ENCODE measurements around the gene FZR1. TPM values are rescaled to one million over a fixed set of nuclear protein-coding genes. Genes with fewer than 3 reads are reported as not detected.

FZR1 gene
- total and polyA plus RNA-seq, 9 of the 15 experiments (the other 6 are each of a cell fraction or from before 2014, with no cell fraction given): 0.18 to 48.0 (median 22.2) TPM

DNA sequence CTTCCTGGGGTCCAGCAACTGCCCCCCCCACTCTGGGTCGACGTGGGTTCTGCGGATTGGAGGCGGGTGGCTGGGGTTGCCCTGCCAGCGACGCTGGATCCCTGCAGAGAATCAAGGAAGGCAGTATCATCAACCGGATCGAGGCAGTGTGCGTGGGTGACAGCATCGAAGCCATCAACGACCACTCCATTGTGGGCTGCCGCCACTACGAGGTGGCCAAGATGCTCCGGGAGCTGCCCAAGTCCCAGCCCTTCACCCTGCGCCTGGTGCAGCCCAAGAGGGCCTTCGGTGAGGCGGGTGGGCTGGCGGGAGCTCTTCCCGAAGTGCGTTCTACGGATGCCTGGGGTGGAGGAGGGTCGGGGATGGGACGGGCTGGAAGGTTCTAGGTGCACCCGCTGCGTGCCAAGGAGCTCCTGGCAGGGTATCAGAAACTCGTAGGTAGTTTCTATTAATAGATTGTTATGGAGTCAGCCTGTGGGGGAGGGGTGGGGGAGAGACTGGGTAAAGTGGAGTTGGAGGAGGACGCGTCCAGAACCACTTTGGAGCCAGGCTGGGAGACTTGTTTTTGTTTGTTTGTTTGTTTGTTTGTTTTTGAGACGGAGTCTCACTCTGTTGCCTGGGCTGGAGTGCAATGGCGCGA is 80.7 kb downstream of the FZR1 start:
- WGBS (ENCODE audit: insufficient coverage, low coverage, missing lambda C conversion rate): 81% methylated on average over 14 of the region's 31 CpGs
- no peaks in the 10 kb centered on the region for H4K20me1 ChIP-seq (replicated peaks; ENCODE audit: control insufficient read depth, insufficient read depth, low read length)
- peaks cover 10% of the 10 kb centered on the region; the same call in 1 of the 2 replicates for H3K9me3 ChIP-seq (replicated peaks; ENCODE audit: control insufficient read depth, insufficient read depth, low read depth, low read length)
- POLR2A ChIA-PET: interaction anchor here (0.7 to 1.3 kb wide), 2 partner anchors 10 to 1740 kb away, joined by 3 read pairs; no protein-coding TSS in a partner anchor
- no peak overlapping the region for H3K4me3 ChIP-seq
- no peak for FAIRE-seq
- in situ Hi-C loops (cut with MboI): no loop called here
- H3K4me2 ChIP-seq (ENCODE audit: insufficient read depth, low read length): no peak overlapping the region
- H2AFZ ChIP-seq (ENCODE audit: low read depth, low read length): no peak overlapping the region
- BruUV-seq (replicated peaks): no TSS peak
- no peak for ATAC-seq
- H3K27ac ChIP-seq (ENCODE audit: extremely low read depth, low read depth, low read length): no peak overlapping the region
- CTCF ChIA-PET (ENCODE audit: low intra/inter-chr PET ratio): interaction anchor here (0.6 kb wide), 2 partner anchors 46 to 119 kb away, joined by 3 read pairs; no protein-coding TSS in a partner anchor
- intact Hi-C loops (cut with micrococcal nuclease): loop anchor here (1.0 kb wide), 1 partner anchor 31 kb away; no protein-coding TSS in a partner anchor
- no peaks in the 10 kb centered on the region for H3K9me1 ChIP-seq (ENCODE audit: control insufficient read depth, insufficient read depth, low read length)
- DNase-seq (ENCODE audit: extremely low read depth in 1 of 4, low spot score in 3 of 4): no peak
- no peaks in the 10 kb centered on the region for H3K36me3 ChIP-seq (ENCODE audit: control insufficient read depth, insufficient read depth, low read length)
- no peaks in the 10 kb centered on the region for H3K27me3 ChIP-seq (ENCODE audit: control insufficient read depth in 2 of 2, insufficient read depth in 2 of 2, low read length in 2 of 2)
- peaks cover 0 to 26% of the 10 kb centered on the region in 2 experiments; a peak in 2 of 5 replicates for H3K4me1 ChIP-seq (replicated peaks in 1 of 2; ENCODE audit: control insufficient read depth in 2 of 2, insufficient read depth in 2 of 2, low read length in 2 of 2)
- H3K9ac ChIP-seq (ENCODE audit: insufficient read depth in 1 of 2, low read depth in 2 of 2, low read length in 2 of 2): 0 out of 4 replicates have a peak overlapping the region, but pooled peaks of 1 of the 2 experiments have one; percentile 20
- H3K79me2 ChIP-seq (ENCODE audit: control insufficient read depth, insufficient read depth, low read length): no peaks in the 10 kb centered on the region
- TF ChIP-seq ZBED1 (IDR thresholded peaks at IDR 0.05) (no peak), ARID3A (IDR thresholded peaks at IDR 0.05; ENCODE audit: borderline replicate concordance, low read depth, low read length) (no peak), USF1 (CRISPR knock-in tag; IDR thresholded peaks at IDR 0.05) (no peak), ZNF184 (CRISPR knock-in tag; IDR thresholded peaks at IDR 0.05) (no peak), JUNB (CRISPR knock-in tag; conservative IDR thresholded peaks at IDR 0.05) (no peak), ZNF41 (CRISPR knock-in tag; conservative IDR thresholded peaks at IDR 0.05) (no peak), DNMT1 (IDR thresholded peaks at IDR 0.05) (no peak), ZNF785 (CRISPR knock-in tag; IDR thresholded peaks at IDR 0.05) (no peak), MEF2A (IDR thresholded peaks at IDR 0.05; ENCODE audit: control insufficient read depth, low read depth, low read length) (peak; percentile 34; the same call in 1 of the 2 replicates), PURB (CRISPR knock-in tag; IDR thresholded peaks at IDR 0.05; ENCODE audit: low read depth) (no peak), ZNF395 (CRISPR knock-in tag; IDR thresholded peaks at IDR 0.05) (no peak)
- TF ChIP-seq, protein P1, sequence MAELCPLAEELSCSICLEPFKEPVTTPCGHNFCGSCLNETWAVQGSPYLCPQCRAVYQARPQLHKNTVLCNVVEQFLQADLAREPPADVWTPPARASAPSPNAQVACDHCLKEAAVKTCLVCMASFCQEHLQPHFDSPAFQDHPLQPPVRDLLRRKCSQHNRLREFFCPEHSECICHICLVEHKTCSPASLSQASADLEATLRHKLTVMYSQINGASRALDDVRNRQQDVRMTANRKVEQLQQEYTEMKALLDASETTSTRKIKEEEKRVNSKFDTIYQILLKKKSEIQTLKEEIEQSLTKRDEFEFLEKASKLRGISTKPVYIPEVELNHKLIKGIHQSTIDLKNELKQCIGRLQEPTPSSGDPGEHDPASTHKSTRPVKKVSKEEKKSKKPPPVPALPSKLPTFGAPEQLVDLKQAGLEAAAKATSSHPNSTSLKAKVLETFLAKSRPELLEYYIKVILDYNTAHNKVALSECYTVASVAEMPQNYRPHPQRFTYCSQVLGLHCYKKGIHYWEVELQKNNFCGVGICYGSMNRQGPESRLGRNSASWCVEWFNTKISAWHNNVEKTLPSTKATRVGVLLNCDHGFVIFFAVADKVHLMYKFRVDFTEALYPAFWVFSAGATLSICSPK (IDR thresholded peaks at IDR 0.05; ENCODE audit: borderline replicate concordance): no peak
- TF ChIP-seq, protein P2, sequence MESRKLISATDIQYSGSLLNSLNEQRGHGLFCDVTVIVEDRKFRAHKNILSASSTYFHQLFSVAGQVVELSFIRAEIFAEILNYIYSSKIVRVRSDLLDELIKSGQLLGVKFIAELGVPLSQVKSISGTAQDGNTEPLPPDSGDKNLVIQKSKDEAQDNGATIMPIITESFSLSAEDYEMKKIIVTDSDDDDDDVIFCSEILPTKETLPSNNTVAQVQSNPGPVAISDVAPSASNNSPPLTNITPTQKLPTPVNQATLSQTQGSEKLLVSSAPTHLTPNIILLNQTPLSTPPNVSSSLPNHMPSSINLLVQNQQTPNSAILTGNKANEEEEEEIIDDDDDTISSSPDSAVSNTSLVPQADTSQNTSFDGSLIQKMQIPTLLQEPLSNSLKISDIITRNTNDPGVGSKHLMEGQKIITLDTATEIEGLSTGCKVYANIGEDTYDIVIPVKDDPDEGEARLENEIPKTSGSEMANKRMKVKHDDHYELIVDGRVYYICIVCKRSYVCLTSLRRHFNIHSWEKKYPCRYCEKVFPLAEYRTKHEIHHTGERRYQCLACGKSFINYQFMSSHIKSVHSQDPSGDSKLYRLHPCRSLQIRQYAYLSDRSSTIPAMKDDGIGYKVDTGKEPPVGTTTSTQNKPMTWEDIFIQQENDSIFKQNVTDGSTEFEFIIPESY (CRISPR knock-in tag; IDR thresholded peaks at IDR 0.05): peak; percentile 67
